ENCODE data around the gene UBTD2. TPM values are rescaled to one million over a fixed set of nuclear protein-coding genes. Genes with fewer than 3 reads are reported as not detected.
A peak's percentile ranks its signal among the peaks of the same experiment; 100 is the strongest.

The UBTD2 gene
- total and polyA plus RNA-seq, 9 of the 15 experiments (the other 6 are each of a cell fraction or from before 2014, with no cell fraction given) = 0.01 to 0.46 (median 0.15) TPM; not detected in 1

GRCh38 chr5:172167895-172168294, 115.7 kb downstream of the UBTD2 start (continued):
- 0 out of 2 replicates have a peak, but pooled peaks have one; percentile 25 for TF ChIP-seq PBX2 (CRISPR knock-in tag; IDR thresholded peaks at IDR 0.05; ENCODE audit: low read depth)
- 0 out of 2 replicates have a peak, but pooled peaks have one; percentile 15 for TF ChIP-seq PBX2 (tag; conservative IDR thresholded peaks at IDR 0.05; ENCODE audit: low read depth)
- TF ChIP-seq ZKSCAN3 (CRISPR knock-in tag; IDR thresholded peaks at IDR 0.05) = no peak

- H3K79me2 ChIP-seq (ENCODE audit: control insufficient read depth, insufficient read depth, low read length) = no peaks in the 10 kb centered on the region
- FAIRE-seq = no peak
- H2AFZ ChIP-seq (ENCODE audit: low read depth, low read length) = no peak overlapping the region
- CTCF ChIA-PET (ENCODE audit: low intra/inter-chr PET ratio) = no interaction called here
- H3K4me2 ChIP-seq (ENCODE audit: insufficient read depth, low read length) = no peak overlapping the region
- H3K27me3 ChIP-seq (ENCODE audit: control insufficient read depth in 2 of 2, insufficient read depth in 2 of 2, low read length in 2 of 2) = peaks cover 0 to 8% of the 10 kb centered on the region in 2 experiments; a peak in 3 of 5 replicates
- no peak for ATAC-seq
- POLR2A ChIA-PET = no interaction called here
- H3K9me3 ChIP-seq (replicated peaks; ENCODE audit: control insufficient read depth, insufficient read depth, low read depth, low read length) = no peaks in the 10 kb centered on the region
- no peak overlapping the region for H3K9ac ChIP-seq (ENCODE audit: insufficient read depth in 1 of 2, low read depth in 2 of 2, low read length in 2 of 2)
- DNase-seq (ENCODE audit: extremely low read depth in 1 of 4, low spot score in 3 of 4) = no peak
- H3K4me3 ChIP-seq = no peak overlapping the region
- no peak overlapping the region for H3K27ac ChIP-seq (ENCODE audit: extremely low read depth, low read depth, low read length)
- peaks cover 4% of the 10 kb centered on the region for H3K9me1 ChIP-seq (ENCODE audit: control insufficient read depth, insufficient read depth, low read length)
- no TSS peak for BruUV-seq (replicated peaks)
- 68% methylated on average over 15 of the region's 16 CpGs for WGBS (ENCODE audit: insufficient coverage, low coverage, missing lambda C conversion rate)
- intact Hi-C loops (cut with micrococcal nuclease) = no loop called here
- H3K36me3 ChIP-seq (ENCODE audit: control insufficient read depth, insufficient read depth, low read length) = no peaks in the 10 kb centered on the region
- no peaks in the 10 kb centered on the region for H4K20me1 ChIP-seq (replicated peaks; ENCODE audit: control insufficient read depth, insufficient read depth, low read length)
- peaks cover 0 to 10% of the 10 kb centered on the region in 2 experiments; a peak in 2 of 5 replicates for H3K4me1 ChIP-seq (replicated peaks in 1 of 2; ENCODE audit: control insufficient read depth in 2 of 2, insufficient read depth in 2 of 2, low read length in 2 of 2)
- in situ Hi-C loops (cut with MboI) = no loop called here
- TF ChIP-seq POLR2AphosphoS5 (IDR thresholded peaks at IDR 0.05; ENCODE audit: control insufficient read depth, insufficient read depth, low read depth, low read length) = no peak
- TF ChIP-seq MAFK (IDR thresholded peaks at IDR 0.05; ENCODE audit: low read length) = no peak
- TF ChIP-seq ATF2 (CRISPR knock-in tag; IDR thresholded peaks at IDR 0.05) = no peak
- no peak for TF ChIP-seq KLF6 (CRISPR knock-in tag; IDR thresholded peaks at IDR 0.05; ENCODE audit: borderline replicate concordance)
- no peak for TF ChIP-seq KAT7 (CRISPR knock-in tag; IDR thresholded peaks at IDR 0.05; ENCODE audit: borderline replicate concordance)
- TF ChIP-seq VEZF1 (CRISPR knock-in tag; IDR thresholded peaks at IDR 0.05) = no peak
- no peak for TF ChIP-seq ZBED1 (IDR thresholded peaks at IDR 0.05)
- no peak for TF ChIP-seq HINFP (tag; conservative IDR thresholded peaks at IDR 0.05; ENCODE audit: low read depth)
- no peak for TF ChIP-seq ZNF124 (CRISPR knock-in tag; IDR thresholded peaks at IDR 0.05)
- no peak for TF ChIP-seq RCOR1 (IDR thresholded peaks at IDR 0.05; ENCODE audit: borderline replicate concordance in 1 of 2, low read depth in 2 of 2, low read length in 2 of 2)
These were observed 117.3 kb downstream of the UBTD2 start for GRCh38 chr5:172166030-172166826.
